H9 (cell line): ENCODE results near the gene C21orf58. TPM values are rescaled to one million over a fixed set of nuclear protein-coding genes. Genes with fewer than 3 reads are reported as not detected.

ENCODE experiments used
- DNase-seq: peaks from one replicate; pipeline ENCODE4 v3.0.0-alpha.2; 2017
- H2AFZ ChIP-seq: one replicate; pipeline ENCODE4 v1.6.1; 2013; ENCODE audit warnings: mild to moderate bottlenecking, low read length, control low read depth, moderate library complexity
- H2AK5ac ChIP-seq: 2 replicates; pipeline ENCODE4 v1.6.1; 2013; ENCODE audit warnings: low read length, control low read depth, mixed read lengths; ENCODE audit not compliant: insufficient read length
- H2BK120ac ChIP-seq: one replicate; pipeline ENCODE4 v1.6.1; 2013; ENCODE audit warnings: low read depth, mild to moderate bottlenecking, low read length, control low read depth, inconsistent platforms; ENCODE audit not compliant: poor library complexity, severe bottlenecking
- H2BK12ac ChIP-seq: 2 replicates; pipeline ENCODE4 v1.6.1; 2013; ENCODE audit warnings: low read length, control low read depth, mixed read lengths, low read depth; ENCODE audit not compliant: insufficient read length
- H2BK15ac ChIP-seq: 2 replicates; pipeline ENCODE4 v1.6.1; 2013; ENCODE audit warnings: low read depth, low read length, control low read depth
- H2BK20ac ChIP-seq: one replicate; pipeline ENCODE4 v1.6.1; 2013; ENCODE audit warnings: low read depth, mild to moderate bottlenecking, low read length, control low read depth, inconsistent platforms; ENCODE audit not compliant: poor library complexity, severe bottlenecking
- H2BK5ac ChIP-seq: 2 replicates; pipeline ENCODE4 v1.6.1; 2013; ENCODE audit warnings: low read length, control low read depth, mixed read lengths; ENCODE audit not compliant: insufficient read length
- H3K14ac ChIP-seq: 2 replicates; pipeline ENCODE4 v1.6.1; 2013; ENCODE audit warnings: low read length, control low read depth; ENCODE audit not compliant: insufficient read depth
- H3K18ac ChIP-seq: 2 replicates; pipeline ENCODE4 v1.6.1; 2013; ENCODE audit warnings: low read depth, mild to moderate bottlenecking, mixed read lengths, low read length, control low read depth; ENCODE audit not compliant: insufficient read length
- H3K23ac ChIP-seq: 2 replicates; pipeline ENCODE4 v1.6.1; 2013; ENCODE audit warnings: low read length, control low read depth, mixed read lengths, low read depth; ENCODE audit not compliant: insufficient read length
- H3K23me2 ChIP-seq: 2 replicates; pipeline ENCODE4 v1.6.1; 2013; ENCODE audit warnings: low read depth, mild to moderate bottlenecking, mixed read lengths, low read length, control low read depth; ENCODE audit not compliant: insufficient read length, poor library complexity, severe bottlenecking
- H3K27ac ChIP-seq: 2 replicates; pipeline ENCODE4 v1.5.1; 2013; ENCODE audit warnings: low read length, control low read depth, mixed read lengths, low read depth; ENCODE audit not compliant: insufficient read length
- H3K27me3 ChIP-seq: 2 replicates; pipeline ENCODE4 v1.6.1; 2013; ENCODE audit warnings: low read length, control low read depth, inconsistent platforms; ENCODE audit not compliant: insufficient read depth
- H3K4ac ChIP-seq: 2 replicates; pipeline ENCODE4 v1.6.1; 2013; ENCODE audit warnings: low read depth, mild to moderate bottlenecking, control low read depth, inconsistent platforms, low read length, moderate library complexity
- H3K4me1 ChIP-seq: 2 replicates; pipeline ENCODE4 v1.6.1; 2013; ENCODE audit warnings: low read length, control low read depth, inconsistent platforms; ENCODE audit not compliant: insufficient read depth
- H3K4me2 ChIP-seq: 2 replicates; pipeline ENCODE4 v1.6.1; 2013; ENCODE audit warnings: low read length, control low read depth, mixed read lengths; ENCODE audit not compliant: insufficient read length, insufficient read depth
- H3K56ac ChIP-seq: 2 replicates; pipeline ENCODE4 v1.6.1; 2013; ENCODE audit warnings: low read depth, mild to moderate bottlenecking, mixed read lengths, low read length, control low read depth; ENCODE audit not compliant: insufficient read length
- H3K79me1 ChIP-seq: 2 replicates; pipeline ENCODE4 v1.6.1; 2013; ENCODE audit warnings: low read depth, mild to moderate bottlenecking, moderate library complexity, low read length, control low read depth, inconsistent platforms; ENCODE audit not compliant: insufficient read depth, poor library complexity, severe bottlenecking
- H3K79me2 ChIP-seq: 2 replicates; pipeline ENCODE4 v1.6.1; 2013; ENCODE audit warnings: low read length, control low read depth, inconsistent platforms; ENCODE audit not compliant: insufficient read depth
- H3K9ac ChIP-seq: 2 replicates; pipeline ENCODE4 v1.6.1; 2013; ENCODE audit warnings: low read length, control low read depth, mixed read lengths; ENCODE audit not compliant: insufficient read length; ENCODE audit errors: extremely low read depth
- H3K9me3 ChIP-seq: one replicate; pipeline ENCODE4 v1.6.1; 2013; ENCODE audit warnings: low read depth, low read length, inconsistent platforms; ENCODE audit not compliant: control insufficient read depth
- H3T11ph ChIP-seq: one replicate; pipeline ENCODE4 v1.6.1; 2013; ENCODE audit warnings: mild to moderate bottlenecking, low read length, control low read depth, inconsistent platforms
- H4K20me1 ChIP-seq: one replicate; pipeline ENCODE4 v1.6.1; 2013; ENCODE audit not compliant: control insufficient read depth, insufficient read length, insufficient read depth
- H4K5ac ChIP-seq: 2 replicates; pipeline ENCODE4 v1.6.1; 2013; ENCODE audit warnings: low read depth, mild to moderate bottlenecking, mixed read lengths, low read length, control low read depth; ENCODE audit not compliant: insufficient read length
- H4K8ac ChIP-seq: replicated peaks from 2 replicates; pipeline ENCODE4 v1.6.1; 2013; ENCODE audit warnings: low read length, control low read depth, mixed read lengths, low read depth; ENCODE audit not compliant: insufficient read length
- H4K91ac ChIP-seq: 2 replicates; pipeline ENCODE4 v1.6.1; 2013; ENCODE audit warnings: low read depth, mild to moderate bottlenecking, moderate library complexity, mixed read lengths, low read length, control low read depth; ENCODE audit not compliant: insufficient read length
- H3K27ac Mint-ChIP-seq, 3 experiments: 2 replicates in 2 of 3; 3 replicates in 1 of 3; pipeline ENCODE4 v1.8.0; 2020 to 2021; ENCODE audit warnings: mixed read lengths in 3 of 3, mild to moderate bottlenecking in 1 of 3, moderate library complexity in 1 of 3
- H3K27me3 Mint-ChIP-seq: 2 replicates; pipeline ENCODE4 v1.8.0; 2021; ENCODE audit warnings: low read depth, mild to moderate bottlenecking, moderate library complexity, mixed read lengths
- H3K36me3 Mint-ChIP-seq, 3 experiments: 2 replicates in 2 of 3; 3 replicates in 1 of 3; pipeline ENCODE4 v1.8.0; 2020 to 2021; ENCODE audit warnings: low read depth in 3 of 3, mixed read lengths in 3 of 3; ENCODE audit not compliant: insufficient read depth in 1 of 3
- H3K4me1 Mint-ChIP-seq, 2 experiments: 2 replicates each; pipeline ENCODE4 v1.8.0; 2020; ENCODE audit warnings: mixed read lengths in 2 of 2
- H3K4me3 Mint-ChIP-seq, 2 experiments: 2 replicates in 1 of 2; 3 replicates in 1 of 2; pipeline ENCODE4 v1.8.0; 2020 to 2021; ENCODE audit warnings: mild to moderate bottlenecking in 2 of 2, mixed read lengths in 2 of 2, moderate library complexity in 1 of 2
- H3K9me3 Mint-ChIP-seq, 2 experiments: 2 replicates in 1 of 2; 3 replicates in 1 of 2; pipeline ENCODE4 v1.8.0; 2020; ENCODE audit warnings: mild to moderate bottlenecking in 2 of 2, mixed read lengths in 2 of 2, moderate library complexity in 1 of 2
- WGBS: extraction: QIAGEN DNeasy Blood & Tissue Kit; methylation state at CpG from one replicate; pipeline ENCODE4 v1.1.7; 2013; ENCODE audit warnings: missing lambda C conversion rate, low lambda C conversion rate, mixed read lengths; ENCODE audit not compliant: insufficient read length; ENCODE audit errors: extremely low coverage; 5-methylcytosine and 5-hydroxymethylcytosine counted together
- total RNA-seq: library from RNA; stranded (reverse); gene quantifications from 2 replicates; pipeline ENCODE4 v1.2.1, GENCODE V29; 2021
- TF ChIP-seq, protein P1 (sequence below): fragments of 200-600 bp; sonication (generic); conservative IDR thresholded peaks from 3 replicates; pipeline ENCODE4 v1.8.0; 2021; ENCODE audit warnings: antibody characterized with exemption, mild to moderate bottlenecking

Gene C21orf58
- total RNA-seq, 1 experiment from 2014 or later, result 17.2 TPM

DNA sequence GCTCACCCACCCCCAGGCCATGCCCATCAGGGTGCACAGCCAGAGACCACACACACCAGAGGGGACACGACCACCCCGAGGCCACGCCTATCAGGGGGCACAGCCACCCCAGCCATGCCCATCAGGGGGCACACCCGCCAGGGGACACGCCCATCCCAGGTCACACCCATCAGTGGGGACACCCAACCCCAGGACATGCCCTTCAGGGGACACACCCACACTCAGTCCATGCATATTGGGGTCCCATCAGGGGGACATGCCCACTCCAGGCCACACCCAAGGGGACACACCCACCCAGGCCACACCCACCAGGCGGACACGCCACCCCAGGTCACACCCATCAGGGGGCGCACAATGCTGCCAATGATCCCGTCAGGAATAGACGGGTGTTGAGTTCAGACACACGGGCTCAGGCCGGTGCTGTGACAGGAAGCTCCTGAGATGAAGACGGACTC, 59.0 kb downstream of the C21orf58 start:
- H3K79me1 ChIP-seq, result no peaks in the 10 kb centered on the region
- H3T11ph ChIP-seq, result no peak overlapping the region
- H3K4me1 Mint-ChIP-seq, result no peaks in the 10 kb centered on the region
- no peak overlapping the region for H3K27ac Mint-ChIP-seq
- peaks cover 36 to 81% (median 79%) of the 10 kb centered on the region in 3 experiments; a peak in 6 of 7 replicates for H3K36me3 Mint-ChIP-seq
- WGBS, result no CpG with 5 or more reads among the region's 13 CpGs
- H2BK20ac ChIP-seq, result no peak overlapping the region
- no peaks in the 10 kb centered on the region for H4K20me1 ChIP-seq
- TF ChIP-seq, protein P1, sequence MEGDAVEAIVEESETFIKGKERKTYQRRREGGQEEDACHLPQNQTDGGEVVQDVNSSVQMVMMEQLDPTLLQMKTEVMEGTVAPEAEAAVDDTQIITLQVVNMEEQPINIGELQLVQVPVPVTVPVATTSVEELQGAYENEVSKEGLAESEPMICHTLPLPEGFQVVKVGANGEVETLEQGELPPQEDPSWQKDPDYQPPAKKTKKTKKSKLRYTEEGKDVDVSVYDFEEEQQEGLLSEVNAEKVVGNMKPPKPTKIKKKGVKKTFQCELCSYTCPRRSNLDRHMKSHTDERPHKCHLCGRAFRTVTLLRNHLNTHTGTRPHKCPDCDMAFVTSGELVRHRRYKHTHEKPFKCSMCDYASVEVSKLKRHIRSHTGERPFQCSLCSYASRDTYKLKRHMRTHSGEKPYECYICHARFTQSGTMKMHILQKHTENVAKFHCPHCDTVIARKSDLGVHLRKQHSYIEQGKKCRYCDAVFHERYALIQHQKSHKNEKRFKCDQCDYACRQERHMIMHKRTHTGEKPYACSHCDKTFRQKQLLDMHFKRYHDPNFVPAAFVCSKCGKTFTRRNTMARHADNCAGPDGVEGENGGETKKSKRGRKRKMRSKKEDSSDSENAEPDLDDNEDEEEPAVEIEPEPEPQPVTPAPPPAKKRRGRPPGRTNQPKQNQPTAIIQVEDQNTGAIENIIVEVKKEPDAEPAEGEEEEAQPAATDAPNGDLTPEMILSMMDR, result no peak; the same call in 2 of the 3 replicates
- no peak overlapping the region for H3K4me2 ChIP-seq
- H2BK120ac ChIP-seq, result no peak overlapping the region
- H2AK5ac ChIP-seq, result no peak overlapping the region
- no peak overlapping the region for H3K9ac ChIP-seq
- H3K27ac ChIP-seq, result no peak overlapping the region
- no peak overlapping the region for H3K18ac ChIP-seq
- no peak overlapping the region for H2BK12ac ChIP-seq
- H3K4ac ChIP-seq, result no peak overlapping the region
- no peak for DNase-seq
- no peak overlapping the region for H2AFZ ChIP-seq
- H2BK5ac ChIP-seq, result no peak overlapping the region
- no peak overlapping the region for H4K91ac ChIP-seq
- no peaks in the 10 kb centered on the region for H3K79me2 ChIP-seq
- no peak overlapping the region for H2BK15ac ChIP-seq
- no peak overlapping the region for H3K14ac ChIP-seq
- H3K27me3 ChIP-seq, result no peaks in the 10 kb centered on the region
- no peaks in the 10 kb centered on the region for H3K4me1 ChIP-seq
- H3K9me3 ChIP-seq, result no peaks in the 10 kb centered on the region
- H4K5ac ChIP-seq, result no peak overlapping the region
- no peaks in the 10 kb centered on the region for H3K27me3 Mint-ChIP-seq
- H3K9me3 Mint-ChIP-seq, result no peaks in the 10 kb centered on the region
- no peak overlapping the region for H4K8ac ChIP-seq
- no peak overlapping the region for H3K56ac ChIP-seq
- H3K23me2 ChIP-seq, result no peaks in the 10 kb centered on the region
- H3K4me3 Mint-ChIP-seq, result no peak overlapping the region
- no peak overlapping the region for H3K23ac ChIP-seq
